HuH-7 (cell line): Measurements from ENCODE around the gene CFAP46.
"Not testable (repeated sequence)": the region's sequence is repeated elsewhere in the genome, so short reads cannot be mapped to it uniquely, and the experiment has no call there.

Experiments used
- DNase-seq: peaks from one replicate; pipeline ENCODE4 v3.0.0; 2011; ENCODE audit warnings: low spot score

Gene CFAP46

GRCh38 chr10:132943791-132944404 is 1.5 kb upstream of the CFAP46 start:
- DNase-seq = no peak

- DNase-seq = no peak
Measured at GRCh38 chr10:132943058-132943790, 854 bp upstream of the CFAP46 start.

GRCh38 chr10:132941640-132942051 is 724 bp downstream of the CFAP46 start:
- DNase-seq = no peak

GRCh38 chr10:132940791-132941465 is 1.4 kb downstream of the CFAP46 start:
- no peak for DNase-seq

- DNase-seq = peak; percentile 71
Measured at GRCh38 chr10:132939957-132940790, 2.2 kb downstream of the CFAP46 start.

GRCh38 chr10:132939378-132939955 is 2.9 kb downstream of the CFAP46 start:
- no peak for DNase-seq

- peak; percentile 65 for DNase-seq
Measured at GRCh38 chr10:132938472-132939339, 3.7 kb downstream of the CFAP46 start.

- no peak for DNase-seq
Measured at GRCh38 chr10:132937861-132938260, 4.5 kb downstream of the CFAP46 start.

- DNase-seq = no peak
Measured at GRCh38 chr10:132934953-132935352, 7.4 kb downstream of the CFAP46 start.

GRCh38 chr10:132933308-132934042 is 8.9 kb downstream of the CFAP46 start:
- no peak for DNase-seq

GRCh38 chr10:132932461-132933307 is 9.7 kb downstream of the CFAP46 start:
- no peak for DNase-seq

GRCh38 chr10:132931258-132932250 is 10.8 kb downstream of the CFAP46 start:
- not testable (repeated sequence) for DNase-seq

- not testable (repeated sequence) for DNase-seq
Measured at GRCh38 chr10:132930701-132931100, 11.7 kb downstream of the CFAP46 start.

- DNase-seq = no peak
Measured at GRCh38 chr10:132929953-132930548, 12.3 kb downstream of the CFAP46 start.

- DNase-seq = no peak
Measured at GRCh38 chr10:132929480-132929879, 12.9 kb downstream of the CFAP46 start.

- no peak for DNase-seq
Measured at GRCh38 chr10:132928261-132928660, 14.1 kb downstream of the CFAP46 start.

- DNase-seq = no peak
Measured at GRCh38 chr10:132927824-132928223, 14.5 kb downstream of the CFAP46 start.
